BLaER1 treated with 17β-estradiol and CSF1 and Interleukin-3, amounts not matched to agents 10 nM and 100 nM (cell line): ENCODE measurements around the gene ZMYM5.
A peak's percentile ranks its signal among the peaks of the same experiment; 100 is the strongest.
"Not testable (repeated sequence)": the region's sequence is repeated elsewhere in the genome, so short reads cannot be mapped to it uniquely, and the experiment has no call there.

Experiments
- H3K27ac ChIP-seq, 11 experiments: shearing (Covaris generic); formaldehyde crosslinking; 2 replicates each; pipeline ENCODE4 v1.8.1; 2022
- H3K27me3 ChIP-seq, 11 experiments: shearing (Covaris generic); formaldehyde crosslinking; 2 replicates each; pipeline ENCODE4 v1.8.1; 2022
- H3K36me3 ChIP-seq, 11 experiments: shearing (Covaris generic); formaldehyde crosslinking; 2 replicates each; pipeline ENCODE4 v1.8.1; 2022
- H3K4me1 ChIP-seq, 10 experiments: shearing (Covaris generic); formaldehyde crosslinking; 2 replicates each; pipeline ENCODE4 v1.8.1; 2022
- H3K4me2 ChIP-seq, 11 experiments: shearing (Covaris generic); formaldehyde crosslinking; 2 replicates each; pipeline ENCODE4 v1.8.1; 2022
- H3K4me3 ChIP-seq, 10 experiments: shearing (Covaris generic); formaldehyde crosslinking; 2 replicates each; pipeline ENCODE4 v1.8.1; 2022
- H3K9ac ChIP-seq, 11 experiments: shearing (Covaris generic); formaldehyde crosslinking; 2 replicates each; pipeline ENCODE4 v1.8.1; 2022
- H3K9me3 ChIP-seq, 11 experiments: shearing (Covaris generic); formaldehyde crosslinking; replicated peaks in 1 of 11; 2 replicates each; pipeline ENCODE4 v1.8.1; 2022
- H4K20me1 ChIP-seq, 11 experiments: shearing (Covaris generic); formaldehyde crosslinking; 2 replicates each; pipeline ENCODE4 v1.8.1; 2022
- Cebpa-rat ChIP-seq, 11 experiments: shearing (Covaris generic); IDR thresholded peaks; 2 replicates each; pipeline ENCODE4 v1.8.1; 2022

ZMYM5 gene

DNA sequence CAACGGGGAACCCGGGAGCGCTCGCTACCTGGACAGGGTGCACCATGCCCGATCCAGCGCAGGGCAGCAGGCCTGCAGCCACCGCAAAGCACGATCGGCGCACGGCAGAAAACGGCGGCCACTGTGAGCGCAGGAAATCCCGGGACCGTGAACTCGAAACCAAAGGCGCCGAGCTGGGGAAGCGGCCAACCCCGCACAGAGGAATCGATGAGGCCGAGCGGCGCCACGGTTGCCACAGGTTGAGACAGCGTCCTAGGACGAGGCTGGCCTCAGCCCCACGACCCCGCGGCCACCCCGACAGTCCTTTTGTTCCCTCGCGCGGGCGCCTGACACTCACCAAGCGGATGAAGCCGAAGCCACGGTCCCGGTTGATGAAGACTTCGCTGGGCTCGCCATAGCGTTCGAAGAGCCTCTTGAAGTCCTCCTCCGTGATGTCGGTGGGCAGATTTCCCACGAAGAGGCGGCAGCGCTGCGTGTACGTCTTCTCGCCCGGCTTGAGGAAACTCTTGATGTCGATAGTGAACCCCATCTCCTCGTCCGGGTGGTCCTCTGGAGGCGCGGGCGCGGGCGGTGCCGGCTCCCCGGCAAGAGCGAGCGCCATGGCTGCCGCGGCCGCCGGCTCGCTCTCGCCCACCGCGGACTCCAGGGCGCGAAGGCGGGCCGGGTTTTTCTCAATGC is 81.3 kb downstream of the ZMYM5 start:
- Histone ChIP-seq H3K4me1 (peaks cover 3 to 12% (median 6%) of the 10 kb centered on the region in 10 experiments; a peak in 11 of 20 replicates), H3K27me3 (no peaks in the 10 kb centered on the region), H3K36me3 (peaks cover 0 to 21% (median 16%) of the 10 kb centered on the region in 11 experiments; a peak in 19 of 22 replicates)

DNA sequence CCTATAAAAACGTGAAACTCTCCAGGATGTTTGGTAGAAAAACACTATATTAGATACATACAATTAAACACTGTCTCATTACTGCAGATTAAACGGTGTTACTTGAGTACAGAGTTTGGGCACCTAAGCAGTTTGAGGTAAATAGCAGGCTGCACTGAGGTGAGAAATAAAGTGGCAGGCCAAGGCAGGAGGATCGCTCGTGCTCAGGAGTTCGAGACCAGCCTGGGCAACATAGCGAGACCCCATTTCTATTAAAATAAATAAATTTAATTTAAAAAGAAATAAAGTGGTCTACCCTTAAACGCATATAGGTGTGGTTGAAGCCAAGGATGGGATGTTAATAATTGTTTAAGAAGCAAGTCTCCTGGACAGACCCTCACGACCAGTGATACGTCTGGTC is 81.9 kb downstream of the ZMYM5 start:
- TF ChIP-seq Cebpa-rat (IDR thresholded peaks at IDR 0.05), result no peak
- Histone ChIP-seq H3K4me2 (peak overlapping the region; percentile 49 to 90 (median 77)), H3K27me3 (no peaks in the 10 kb centered on the region), H3K4me3 (peak overlapping the region; percentile 79 to 98 (median 95)), H3K9ac (peak overlapping the region; percentile 93 to 100 (median 99)), H3K27ac (peak overlapping the region; percentile 93 to 100 (median 98); a peak in 21 of 22 replicates), H3K9me3 (peaks cover 0 to 24% (median 14%) of the 10 kb centered on the region in 11 experiments; a peak in 15 of 22 replicates), H4K20me1 (peaks cover 14 to 34% (median 30%) of the 10 kb centered on the region in 11 experiments; a peak in 21 of 22 replicates), H3K4me1 (peaks cover 3 to 13% (median 7%) of the 10 kb centered on the region in 10 experiments; a peak in 12 of 20 replicates), H3K36me3 (peaks cover 0 to 27% (median 21%) of the 10 kb centered on the region in 11 experiments; a peak in 19 of 22 replicates)

More for the DNA sequence above, 81.3 kb downstream of the ZMYM5 start:
- H3K9me3 ChIP-seq, result peaks cover 0 to 24% (median 14%) of the 10 kb centered on the region in 11 experiments; a peak in 15 of 22 replicates
- peak overlapping the region; percentile 79 to 98 (median 95) for H3K4me3 ChIP-seq
- peaks cover 8 to 28% (median 23%) of the 10 kb centered on the region in 11 experiments; a peak in 20 of 22 replicates for H4K20me1 ChIP-seq
- peak overlapping the region; percentile 93 to 100 (median 98) for H3K27ac ChIP-seq
- peak overlapping the region; percentile 49 to 90 (median 77) for H3K4me2 ChIP-seq
- peak overlapping the region; percentile 93 to 100 (median 99) for H3K9ac ChIP-seq
- TF ChIP-seq Cebpa-rat (IDR thresholded peaks at IDR 0.05), result no peak

DNA sequence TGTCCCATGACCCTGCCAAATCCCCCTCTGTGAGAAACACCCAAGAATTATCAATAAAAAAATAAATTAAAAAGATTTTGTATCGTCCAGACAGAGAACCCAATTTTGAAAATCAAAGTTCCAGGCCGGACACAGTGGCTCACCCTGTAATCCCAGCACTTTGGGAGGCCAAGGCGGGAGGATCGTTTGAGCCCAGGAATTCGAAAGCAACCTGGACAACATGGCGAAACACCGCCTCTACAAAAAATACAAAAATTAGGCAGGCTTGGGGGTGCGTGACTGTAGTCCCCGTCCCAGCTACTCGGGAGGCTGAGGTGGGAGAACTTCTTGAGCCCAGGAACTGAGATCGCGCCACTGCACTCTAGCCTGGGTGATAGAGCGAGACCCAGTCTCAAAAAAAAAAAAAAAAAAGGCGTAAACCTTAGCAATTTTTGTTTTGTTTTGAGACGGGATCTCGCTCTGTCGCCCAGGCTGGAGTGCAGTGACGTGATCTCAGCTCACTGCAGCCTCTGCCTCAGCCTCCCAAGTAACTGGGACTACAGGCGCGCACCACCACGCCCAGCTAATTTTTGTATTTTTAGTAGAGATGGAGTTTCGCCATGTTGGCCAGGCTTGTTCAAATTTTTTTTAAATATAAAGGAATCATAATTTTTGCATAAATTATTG is 82.6 kb downstream of the ZMYM5 start:
- not testable (repeated sequence) for H3K27me3 ChIP-seq
- H3K27ac ChIP-seq, result peak overlapping the region in 10 of 11 experiments; percentile 93 to 100 (median 98); a peak in 17 of 22 replicates
- peaks cover 9 to 20% (median 12%) of the 10 kb centered on the region in 10 experiments; a peak in 15 of 20 replicates for H3K4me1 ChIP-seq
- H3K9me3 ChIP-seq, result peaks cover 0 to 24% (median 14%) of the 10 kb centered on the region in 11 experiments; a peak in 15 of 22 replicates
- peak overlapping the region; percentile 79 to 98 (median 95) for H3K4me3 ChIP-seq
- peaks cover 0 to 34% (median 28%) of the 10 kb centered on the region in 11 experiments; a peak in 20 of 22 replicates for H3K36me3 ChIP-seq
- peak overlapping the region; percentile 93 to 100 (median 99) for H3K9ac ChIP-seq
- peaks cover 21 to 41% (median 36%) of the 10 kb centered on the region in 11 experiments; a peak in 21 of 22 replicates for H4K20me1 ChIP-seq
- peak overlapping the region; percentile 49 to 90 (median 77) for H3K4me2 ChIP-seq
